ENCODE data around the gene GPT2. TPM values are rescaled to one million over a fixed set of nuclear protein-coding genes. Genes with fewer than 3 reads are reported as not detected.

GPT2 gene
- 10 to 100 TPM; 31.2 to 36.7 (median 33.3) TPM for polyA plus RNA-seq (ENCODE audit: insufficient read length in 3 of 3)
- long read RNA-seq, donor 1, transcript GPT2-201 (12 exons, 3,984 nt) = major isoform, 8 of 8 reads
- long read RNA-seq, donor 1, partial matches to known transcripts = 0 of 8 reads
- long read RNA-seq, donor 1, other reads (novel, unspliced or antisense) = 0 of 8 reads
- long read RNA-seq, donor 2, transcript GPT2-201 (12 exons, 3,984 nt) = major isoform, 5 of 6 reads
- long read RNA-seq, donor 2, partial matches to known transcripts = 0 of 6 reads
- long read RNA-seq, donor 2, other reads (novel, unspliced or antisense) = 0 of 6 reads
- long read RNA-seq, donor 3, transcript GPT2-201 (12 exons, 3,984 nt) = major isoform, 7 of 79 reads
- long read RNA-seq, donor 3, partial matches to known transcripts = 31 of 79 reads
- long read RNA-seq, donor 3, other reads (novel, unspliced or antisense) = 40 of 79 reads
- long read RNA-seq, donor 4, transcript GPT2-201 (12 exons, 3,984 nt) = major isoform, 7 of 10 reads
- long read RNA-seq, donor 4, partial matches to known transcripts = 0 of 10 reads
- long read RNA-seq, donor 4, other reads (novel, unspliced or antisense) = 0 of 10 reads
- long read RNA-seq, donor 5, partial matches to known transcripts = 0 of 2 reads
- long read RNA-seq, donor 5, other reads (novel, unspliced or antisense) = 0 of 2 reads
- long read RNA-seq, donor 6, partial matches to known transcripts = 0 of 8 reads
- long read RNA-seq, donor 6, other reads (novel, unspliced or antisense) = 0 of 8 reads
- long read RNA-seq, donor 7, transcript GPT2-201 (12 exons, 3,984 nt) = major isoform, 8 of 10 reads
- long read RNA-seq, donor 7, partial matches to known transcripts = 0 of 10 reads
- long read RNA-seq, donor 7, other reads (novel, unspliced or antisense) = 0 of 10 reads
- long read RNA-seq, donor 8, partial matches to known transcripts = 0 of 3 reads
- long read RNA-seq, donor 8, other reads (novel, unspliced or antisense) = 0 of 3 reads
- long read RNA-seq, donor 9, transcript GPT2-201 (12 exons, 3,984 nt) = major isoform, 8 of 21 reads
- long read RNA-seq, donor 9, partial matches to known transcripts = 11 of 21 reads
- long read RNA-seq, donor 9, other reads (novel, unspliced or antisense) = 0 of 21 reads
- long read RNA-seq, donor 10, partial matches to known transcripts = 0 of 4 reads
- long read RNA-seq, donor 10, other reads (novel, unspliced or antisense) = 0 of 4 reads
- long read RNA-seq, donor 11, transcript GPT2-201 (12 exons, 3,984 nt) = major isoform, 7 of 20 reads
- long read RNA-seq, donor 11, partial matches to known transcripts = 9 of 20 reads
- long read RNA-seq, donor 11, other reads (novel, unspliced or antisense) = 0 of 20 reads
- long read RNA-seq, donor 12, transcript GPT2-201 (12 exons, 3,984 nt) = major isoform, 11 of 12 reads
- long read RNA-seq, donor 12, partial matches to known transcripts = 0 of 12 reads
- long read RNA-seq, donor 12, other reads (novel, unspliced or antisense) = 0 of 12 reads
- long read RNA-seq, donor 13, partial matches to known transcripts = 0 of 4 reads
- long read RNA-seq, donor 13, other reads (novel, unspliced or antisense) = 0 of 4 reads
- long read RNA-seq, donor 14 = 0 reads
- long read RNA-seq, donor 15 = 0 reads
- long read RNA-seq, donor 16, transcript GPT2-201 (12 exons, 3,984 nt) = major isoform, 6 of 8 reads
- long read RNA-seq, donor 16, partial matches to known transcripts = 0 of 8 reads
- long read RNA-seq, donor 16, other reads (novel, unspliced or antisense) = 0 of 8 reads

DNA sequence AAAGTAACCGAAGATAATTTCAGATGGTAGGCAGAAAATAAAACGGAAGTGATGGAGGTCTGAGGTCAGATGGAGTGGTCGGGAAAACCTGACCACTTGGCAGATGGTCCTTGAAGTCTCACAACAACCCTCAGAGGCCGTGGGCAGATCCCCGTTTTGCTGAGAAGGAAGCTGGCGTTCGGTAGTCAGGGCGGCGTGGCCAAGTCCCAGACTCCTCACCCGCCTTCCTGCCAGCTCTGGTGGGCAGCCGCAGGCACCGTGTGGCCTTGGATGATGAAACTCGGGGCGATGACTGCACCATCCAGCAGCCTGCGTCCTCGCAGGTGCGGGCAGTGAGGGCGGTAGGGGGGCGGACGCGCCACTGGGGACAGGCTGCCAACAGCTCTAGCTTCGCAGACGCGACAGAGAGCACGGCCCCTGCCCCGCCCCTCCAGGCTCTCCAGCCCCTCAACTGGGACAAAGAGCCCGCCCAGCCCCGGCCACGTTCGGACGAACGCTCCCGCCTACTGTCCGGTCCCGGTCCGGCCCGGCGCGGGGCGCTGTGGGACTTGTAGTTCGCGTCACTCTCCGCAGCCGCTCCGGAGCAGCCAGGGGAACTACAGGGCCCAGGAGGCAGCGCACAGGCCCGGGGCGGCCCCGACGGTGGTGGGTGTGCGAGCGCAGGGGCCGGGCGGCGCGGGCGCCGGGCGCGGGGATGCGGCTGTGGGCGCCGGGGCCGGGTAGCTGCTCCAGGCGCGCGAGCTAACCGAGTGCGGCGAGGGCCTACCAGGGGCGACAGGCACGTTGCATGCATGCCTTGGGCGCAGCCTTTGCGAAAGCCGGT lies at the start of gene GPT2:
TSS of gene GPT2 (plus strand) at position 673 of the 823 bp plus-strand sequence. CDS start 354 bp downstream, outside the sequence.
- DNase-seq = peak; percentile 93

DNA sequence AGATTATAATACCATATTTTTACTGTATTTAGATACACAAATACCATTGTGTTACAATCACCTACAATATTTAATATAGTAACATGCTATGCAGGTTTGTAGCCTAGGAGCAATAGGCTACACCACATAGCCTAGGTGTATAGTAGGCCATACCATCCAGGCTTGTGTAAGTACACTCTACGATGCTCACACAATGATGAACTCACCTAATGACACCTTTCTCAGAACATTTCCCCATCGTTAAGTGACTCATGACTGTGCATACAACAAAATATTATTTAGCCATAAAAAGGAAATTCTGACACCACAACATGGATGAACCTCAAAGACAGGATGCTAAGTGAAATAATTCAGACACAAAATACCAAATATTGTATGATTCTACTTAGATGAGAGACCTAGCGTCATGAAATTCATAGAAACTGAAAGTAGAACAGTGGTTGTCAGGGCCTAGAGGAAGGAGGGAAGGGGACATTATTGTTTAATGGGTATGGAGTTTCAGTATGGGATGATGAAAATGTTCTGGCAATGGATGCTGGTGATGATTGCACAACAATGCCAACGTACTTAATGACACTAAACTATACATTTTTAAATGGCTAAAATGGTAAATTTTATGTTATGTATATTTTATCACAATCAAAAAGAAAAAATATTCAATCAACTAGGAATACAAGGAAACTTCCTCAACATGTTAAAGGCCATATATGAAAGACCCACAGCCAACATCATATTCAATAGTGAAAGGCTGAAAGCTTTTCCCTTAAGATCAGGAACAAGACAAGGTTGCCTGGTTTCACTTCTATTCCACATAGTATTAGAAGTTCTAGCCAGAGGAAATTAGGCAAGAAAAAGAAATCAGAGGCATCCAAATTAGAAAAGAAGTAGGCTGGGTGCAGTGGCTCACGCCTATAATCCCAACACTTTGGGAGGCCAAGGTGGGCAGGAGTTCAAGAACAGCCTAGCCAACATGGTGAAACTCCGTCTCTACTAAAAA lies 47.3 kb upstream of the GPT2 start:
- DNase-seq = no peak

GRCh38 chr16:46839986-46840443 lies 44.1 kb upstream of the GPT2 start:
- no peak for DNase-seq

GRCh38 chr16:46842192-46842895 lies 41.8 kb upstream of the GPT2 start:
- DNase-seq = no peak

DNA sequence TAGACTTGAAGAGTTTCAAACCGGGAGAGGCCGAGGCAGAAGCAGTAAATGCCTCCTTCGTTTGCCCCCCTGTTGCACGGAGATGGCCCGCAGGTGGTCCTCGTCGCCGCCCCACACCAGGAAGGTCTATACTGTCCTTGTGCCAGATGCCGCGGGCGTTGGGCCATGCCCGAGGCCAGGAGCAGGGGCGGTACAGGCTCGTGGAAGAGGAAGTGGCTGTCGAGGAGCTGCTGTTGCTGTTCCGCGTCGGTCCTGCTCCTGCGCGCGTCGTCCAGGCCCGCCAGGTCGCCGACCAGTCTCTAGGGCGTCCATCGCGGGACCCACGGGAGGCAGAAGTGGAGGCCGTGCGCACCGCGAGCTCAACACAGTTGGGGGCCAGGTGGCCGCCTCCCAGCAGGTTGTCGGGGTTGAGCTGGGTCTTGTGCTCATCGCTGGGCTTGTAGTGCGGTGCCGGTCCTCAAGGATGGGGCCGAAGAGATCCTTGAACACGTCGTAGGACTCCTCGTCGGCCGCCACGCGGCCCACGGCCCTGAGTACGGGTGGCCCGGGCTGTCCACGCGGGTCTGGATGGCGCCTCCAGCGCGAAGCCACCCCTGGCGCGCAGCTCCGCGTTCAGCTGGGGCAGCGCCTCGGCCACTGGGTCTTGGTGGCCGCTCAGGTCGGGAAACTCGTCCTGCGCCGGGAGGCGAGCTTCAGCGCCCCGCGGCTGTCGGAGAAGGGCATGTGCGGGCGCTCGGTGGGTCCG lies 40.1 kb upstream of the GPT2 start:
- DNase-seq = no peak

GRCh38 chr16:46844771-46845170 lies 39.4 kb upstream of the GPT2 start:
- no peak for DNase-seq

DNA sequence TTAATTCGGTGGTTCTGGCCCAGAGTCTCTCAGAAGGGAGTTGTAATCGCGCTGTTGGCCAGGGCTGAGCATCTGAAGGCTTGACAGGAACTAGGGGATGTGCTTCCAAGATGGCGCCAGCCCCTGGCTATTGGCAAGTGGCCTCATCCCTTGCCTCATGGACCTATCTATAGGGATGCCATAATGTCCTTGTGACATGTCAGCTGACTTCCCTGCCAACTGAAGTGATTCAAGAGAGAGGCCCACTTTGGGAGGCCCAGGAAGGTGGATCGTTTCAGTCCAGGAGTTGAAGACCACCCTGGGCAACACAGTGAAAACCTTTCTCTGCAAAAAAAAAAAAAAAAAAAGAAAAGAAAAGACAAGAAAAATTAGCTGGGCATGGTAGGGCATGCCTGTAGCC lies 38.2 kb upstream of the GPT2 start:
- no peak for DNase-seq

GRCh38 chr16:46848768-46849764 lies 35.1 kb upstream of the GPT2 start:
- DNase-seq = no peak

- no peak for DNase-seq
These were observed 33.3 kb upstream of the GPT2 start for GRCh38 chr16:46850619-46851555.

- DNase-seq = no peak
These were observed 32.0 kb upstream of the GPT2 start for GRCh38 chr16:46852130-46852529.

DNA sequence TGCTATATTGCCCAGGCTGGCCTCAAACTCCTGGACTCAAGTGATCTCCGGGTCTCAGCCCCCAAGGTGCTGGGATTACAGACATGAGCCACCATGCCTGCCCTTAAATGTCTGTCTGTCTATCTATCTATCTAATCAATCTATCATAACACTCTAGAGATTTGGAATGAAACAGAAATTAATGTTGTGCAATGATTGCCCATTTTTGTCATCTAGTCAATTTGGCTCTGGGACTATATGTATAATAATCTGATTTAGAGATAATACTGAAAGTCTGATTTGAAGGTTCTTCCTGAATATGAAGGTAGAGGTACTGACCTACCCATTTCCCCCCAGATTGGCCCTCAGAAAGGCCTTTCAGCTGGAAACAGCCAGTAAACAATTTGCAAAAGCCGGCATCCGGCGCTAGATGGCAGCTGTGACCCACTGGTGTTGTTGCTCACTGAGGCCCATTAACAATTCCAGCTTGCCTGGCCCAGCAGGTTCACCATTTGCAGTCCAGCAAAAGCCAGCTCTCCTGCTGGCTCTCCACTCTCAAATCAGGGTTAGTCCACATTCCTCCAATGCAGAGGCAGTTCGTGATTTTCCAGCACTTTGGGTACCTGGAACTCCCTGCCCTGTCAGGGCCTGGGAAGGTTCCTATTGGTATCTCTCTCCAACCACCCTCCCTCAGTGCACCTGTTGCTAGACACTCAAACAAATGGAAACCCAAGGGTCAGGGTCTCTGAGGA lies 30.3 kb upstream of the GPT2 start:
- peak; percentile 81 for DNase-seq

GRCh38 chr16:46854846-46855245 lies 29.3 kb upstream of the GPT2 start:
- no peak for DNase-seq

- DNase-seq = no peak
These were observed 28.8 kb upstream of the GPT2 start for GRCh38 chr16:46855389-46855788.

DNA sequence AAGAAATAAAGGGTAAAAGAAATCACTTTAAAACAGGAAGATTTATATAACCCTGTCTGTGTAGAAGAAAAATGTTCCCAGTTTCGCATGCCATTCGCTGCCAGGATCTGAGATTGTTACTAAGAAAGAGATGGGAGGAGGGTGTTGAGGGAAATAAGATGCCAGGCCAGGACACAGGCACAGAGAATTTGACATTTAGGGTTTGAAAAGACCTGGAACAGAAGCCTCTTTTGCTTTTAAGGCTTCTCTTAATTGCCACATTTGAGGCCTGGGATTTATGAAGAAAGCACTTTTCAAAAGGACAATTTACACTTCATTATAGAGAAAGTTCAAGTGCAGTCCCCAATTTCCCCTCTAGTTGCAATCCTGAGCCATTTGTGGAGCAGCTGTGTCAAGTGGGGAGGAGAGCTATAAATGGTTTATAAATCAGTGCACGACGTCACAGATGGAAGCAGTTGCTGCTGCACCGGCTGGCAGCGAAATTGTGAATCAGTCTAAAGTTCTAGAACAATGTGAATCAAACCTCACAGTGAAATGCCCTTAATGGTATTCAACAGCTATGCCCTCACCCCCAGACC lies 26.7 kb upstream of the GPT2 start:
- DNase-seq = peak; percentile 73
